Measurements from ENCODE around the gene ZMYND8. TPM values are rescaled to one million over a fixed set of nuclear protein-coding genes. Genes with fewer than 3 reads are reported as not detected.

ZMYND8 gene
- total RNA-seq, 1 donor: 20.3 TPM

DNA sequence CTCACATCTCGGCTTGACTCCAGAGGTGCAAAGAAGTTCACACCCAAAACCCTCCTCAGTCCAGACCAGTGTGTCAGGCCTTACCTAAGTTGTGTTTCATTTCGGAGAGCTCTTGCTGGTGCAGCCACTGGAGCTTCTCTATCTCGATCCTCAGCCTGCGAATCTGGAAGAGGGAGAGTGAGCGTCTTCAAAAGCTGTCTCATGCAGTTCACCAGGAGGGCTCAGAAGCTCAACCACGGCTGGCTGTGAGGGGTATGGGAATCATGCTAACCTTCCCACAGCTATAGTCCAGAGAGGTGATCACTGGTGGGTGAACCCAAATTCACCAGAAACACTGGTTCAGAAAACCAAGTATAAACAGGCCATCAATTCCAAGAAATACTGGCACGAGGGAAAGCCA, 129.4 kb downstream of the ZMYND8 start:
- no peak overlapping the region for H3K4me3 ChIP-seq (ENCODE audit: low read depth, low read length)
- TF ChIP-seq CTCF (IDR thresholded peaks at IDR 0.05; ENCODE audit: insufficient read depth, low read depth, low read length): no peak

DNA sequence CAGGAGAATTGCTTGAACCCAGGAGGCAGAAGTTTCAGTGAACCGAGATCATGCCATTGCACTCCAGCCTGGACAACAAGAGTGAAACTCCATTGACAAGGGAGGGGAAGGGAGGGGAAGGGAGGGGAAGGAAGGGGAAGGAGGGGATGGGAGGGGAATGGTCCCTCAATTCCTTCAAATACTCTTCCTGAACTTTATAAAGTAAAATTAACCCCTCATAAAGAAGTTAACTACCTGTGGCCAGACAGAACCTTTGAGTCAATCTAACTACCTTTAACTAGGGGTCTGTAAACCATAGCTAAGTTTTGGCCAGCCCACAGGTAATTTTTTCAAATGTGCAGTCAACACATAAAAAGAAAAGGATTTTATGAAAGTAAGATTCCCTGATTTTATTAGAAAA, 131.0 kb downstream of the ZMYND8 start:
- H3K4me3 ChIP-seq (ENCODE audit: low read depth, low read length): no peak overlapping the region
- DNase-seq (ENCODE audit: low read depth): no peak
- no peak for TF ChIP-seq CTCF (IDR thresholded peaks at IDR 0.05; ENCODE audit: insufficient read depth, low read depth, low read length)

More for the DNA sequence above, 129.4 kb downstream of the ZMYND8 start:
- no peak for DNase-seq (ENCODE audit: low read depth)

DNA sequence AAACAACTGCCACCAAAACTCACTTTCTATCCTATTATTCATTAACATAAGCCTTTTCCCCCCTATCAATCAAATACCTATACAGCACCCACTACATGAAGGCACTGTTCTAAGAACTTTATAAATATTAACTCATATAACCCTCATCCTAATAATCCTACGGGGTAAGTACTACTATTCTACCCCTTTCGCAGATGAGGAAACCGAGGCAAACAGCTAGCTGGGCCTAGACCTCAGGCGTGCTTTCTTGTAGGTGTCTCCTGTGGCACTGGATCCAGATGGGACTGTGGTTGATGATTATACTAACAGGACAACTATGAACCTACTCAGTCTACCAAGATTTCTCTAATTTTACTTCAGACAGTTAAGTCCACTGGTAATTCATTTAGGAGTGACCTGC, 131.6 kb downstream of the ZMYND8 start:
- DNase-seq (ENCODE audit: low read depth): no peak
- TF ChIP-seq CTCF (IDR thresholded peaks at IDR 0.05; ENCODE audit: insufficient read depth, low read depth, low read length): no peak
- H3K4me3 ChIP-seq (ENCODE audit: low read depth, low read length): no peak overlapping the region

GRCh38 chr20:47224300-47224791, 132.2 kb downstream of the ZMYND8 start:
- DNase-seq (ENCODE audit: low read depth): no peak
- TF ChIP-seq CTCF (IDR thresholded peaks at IDR 0.05; ENCODE audit: insufficient read depth, low read depth, low read length): no peak
- no peak overlapping the region for H3K4me3 ChIP-seq (ENCODE audit: low read depth, low read length)

DNA sequence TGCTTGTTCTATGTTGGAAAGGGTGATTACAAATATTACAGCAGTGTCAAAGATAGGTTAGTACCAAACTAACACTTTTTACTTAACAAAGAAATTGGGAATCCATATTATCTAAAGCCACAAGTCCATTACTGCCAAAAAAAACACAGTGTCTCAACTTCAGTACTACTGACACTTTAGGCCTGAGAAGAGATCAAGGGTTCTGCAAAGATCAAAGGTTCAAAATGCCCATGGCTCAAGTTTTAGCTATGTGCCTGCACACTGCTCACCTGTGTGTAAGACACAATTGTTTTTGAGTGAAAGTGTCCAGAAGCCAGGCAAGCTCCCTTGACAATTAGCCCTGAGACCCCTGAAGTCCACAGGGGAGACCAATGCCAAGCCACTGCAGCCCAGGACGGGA, 132.6 kb downstream of the ZMYND8 start:
- H3K4me3 ChIP-seq (ENCODE audit: low read depth, low read length): no peak overlapping the region
- no peak for TF ChIP-seq CTCF (IDR thresholded peaks at IDR 0.05; ENCODE audit: insufficient read depth, low read depth, low read length)
- DNase-seq (ENCODE audit: low read depth): no peak

DNA sequence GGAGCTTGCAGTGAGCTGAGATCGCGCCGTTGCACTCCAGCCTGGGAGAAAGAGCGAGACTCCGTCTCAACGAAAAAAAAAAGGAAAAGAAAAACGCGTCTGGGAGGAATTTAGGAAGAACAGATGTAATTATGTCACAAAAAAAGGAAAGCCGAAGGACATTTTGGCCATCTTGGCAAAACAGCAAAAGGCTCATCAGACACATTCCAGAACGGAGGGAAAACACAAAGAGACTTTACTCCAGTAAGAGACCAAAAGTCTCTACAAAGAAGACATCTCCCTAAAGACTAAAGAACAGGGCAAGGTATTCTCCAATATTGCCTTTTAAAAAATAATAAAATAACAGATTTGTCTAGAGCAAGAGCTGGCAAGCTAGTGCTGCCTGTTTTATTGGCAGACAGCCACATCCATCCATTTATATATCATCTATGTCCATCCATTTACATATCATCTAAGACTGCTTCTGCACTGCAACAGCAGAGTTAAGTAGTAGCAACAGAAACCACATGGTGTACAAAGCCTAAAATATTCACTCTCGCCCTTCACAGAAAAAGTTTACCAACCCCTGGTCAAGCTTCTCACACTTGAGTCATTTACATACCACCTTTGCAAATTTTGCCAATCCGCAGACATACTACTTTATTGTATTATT, 133.9 kb downstream of the ZMYND8 start:
- TF ChIP-seq CTCF (IDR thresholded peaks at IDR 0.05; ENCODE audit: insufficient read depth, low read depth, low read length): no peak
- H3K4me3 ChIP-seq (ENCODE audit: low read depth, low read length): no peak overlapping the region
- DNase-seq (ENCODE audit: low read depth): no peak

Measured in fibroblast of villous mesenchyme (primary cell).